ENCODE data around the gene TENT4A. TPM values are rescaled to one million over a fixed set of nuclear protein-coding genes. Genes with fewer than 3 reads are reported as not detected.

Gene TENT4A
- total and polyA plus RNA-seq, 11 donors: 4.3 to 20.3 (median 11.2) TPM

- peak in 1 of 5 donors; percentile 17 for DNase-seq
- H3K9me3 ChIP-seq: no peaks in the 10 kb centered on the region
- no peaks in the 10 kb centered on the region for H3K27me3 ChIP-seq
- TF ChIP-seq CTCF (IDR thresholded peaks at IDR 0.05) (no peak), POLR2A (IDR thresholded peaks at IDR 0.05) (no peak)
- no peak for ATAC-seq
- intact Hi-C loops (cut with DNase I): loop anchor here in 2 of 10 donors (10.0 kb wide), 2 partner anchors 377 to 1257 kb away; partner anchors contain the start of gene MED10 (in 1 of the 2)
- no peak overlapping the region for H3K4me3 ChIP-seq
- H3K36me3 ChIP-seq: peaks cover 0 to 100% (median 92%) of the 10 kb centered on the region in 9 donors
- peaks cover 0 to 8% (median 0%) of the 10 kb centered on the region in 12 donors for H3K4me1 ChIP-seq
- WGBS, 4 donors: 95 to 96% (median 96%) methylated on average over 12 of the region's 12 CpGs
- H3K27ac ChIP-seq: no peak overlapping the region
These were observed 39.0 kb downstream of the TENT4A start for GRCh38 chr5:6752236-6752635.

GRCh38 chr5:6752782-6753181, 39.5 kb downstream of the TENT4A start:
- H3K27me3 ChIP-seq: no peaks in the 10 kb centered on the region
- TF ChIP-seq CTCF (IDR thresholded peaks at IDR 0.05): no peak
- TF ChIP-seq POLR2A (IDR thresholded peaks at IDR 0.05): no peak
- no peaks in the 10 kb centered on the region for H3K9me3 ChIP-seq
- ATAC-seq (no peak), DNase-seq (no peak)
- H3K4me3 ChIP-seq: no peak overlapping the region
- 93 to 97% (median 95%) methylated on average over 11 of the region's 11 CpGs for WGBS, 4 donors
- peaks cover 0 to 8% (median 0%) of the 10 kb centered on the region in 12 donors for H3K4me1 ChIP-seq
- H3K27ac ChIP-seq: no peak overlapping the region
- peaks cover 0 to 100% (median 92%) of the 10 kb centered on the region in 9 donors for H3K36me3 ChIP-seq
- intact Hi-C loops (cut with DNase I): loop anchor here in 2 of 10 donors (10.0 kb wide), 2 partner anchors 378 to 1258 kb away; partner anchors contain the start of gene MED10 (in 1 of the 2)

DNA sequence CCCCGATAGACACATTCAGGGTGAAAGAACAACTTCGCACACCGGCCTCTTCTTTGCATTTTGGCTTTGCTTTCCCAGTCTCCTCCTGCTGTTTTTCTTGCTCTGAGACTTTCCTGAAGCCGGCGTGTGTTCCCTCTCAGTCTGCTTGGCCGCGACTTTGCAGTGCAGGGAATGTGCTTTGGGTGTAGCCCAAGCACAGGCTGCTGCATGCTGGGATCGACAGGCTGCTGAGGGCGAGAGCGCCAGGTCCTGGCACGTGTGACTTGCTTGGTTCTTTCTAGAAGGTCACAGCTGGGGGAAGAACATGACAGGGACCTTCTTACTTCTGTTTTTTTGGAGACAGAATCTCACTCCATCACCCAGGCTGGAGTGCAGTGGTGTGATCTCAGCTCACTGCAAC, 40.6 kb downstream of the TENT4A start:
- H3K27me3 ChIP-seq: no peaks in the 10 kb centered on the region
- TF ChIP-seq CTCF (IDR thresholded peaks at IDR 0.05) (no peak), POLR2A (IDR thresholded peaks at IDR 0.05) (no peak)
- H3K4me1 ChIP-seq: peaks cover 0 to 8% (median 0%) of the 10 kb centered on the region in 12 donors
- H3K9me3 ChIP-seq: no peaks in the 10 kb centered on the region
- H3K27ac ChIP-seq: no peak overlapping the region
- DNase-seq (peak in 1 of 5 donors; percentile 17), ATAC-seq (peak in 1 of 4 donors; percentile 47)
- intact Hi-C loops (cut with DNase I): loop anchor here in 2 of 10 donors (10.0 kb wide), 2 partner anchors 379 to 1259 kb away; partner anchors contain the start of gene MED10 (in 1 of the 2)
- 77 to 87% (median 83%) methylated on average over 11 of the region's 11 CpGs for WGBS, 4 donors
- no peak overlapping the region for H3K4me3 ChIP-seq
- H3K36me3 ChIP-seq: peaks cover 0 to 99% (median 89%) of the 10 kb centered on the region in 9 donors

GRCh38 chr5:6754766-6755165, 41.5 kb downstream of the TENT4A start:
- Histone ChIP-seq H3K9me3 (no peaks in the 10 kb centered on the region), H3K27me3 (no peaks in the 10 kb centered on the region), H3K27ac (no peak overlapping the region), H3K4me1 (peaks cover 0 to 8% (median 0%) of the 10 kb centered on the region in 12 donors), H3K36me3 (peaks cover 0 to 91% (median 82%) of the 10 kb centered on the region in 9 donors), H3K4me3 (no peak overlapping the region)
- intact Hi-C loops (cut with DNase I): loop anchor here in 2 of 10 donors (10.0 kb wide), 2 partner anchors 380 to 1260 kb away; partner anchors contain the start of gene MED10 (in 1 of the 2)
- 94 to 96% (median 96%) methylated on average over 23 to 29 of the region's 29 CpGs for WGBS, 4 donors
- ATAC-seq: no peak
- DNase-seq: peak in 1 of 5 donors; percentile 21
- TF ChIP-seq CTCF (IDR thresholded peaks at IDR 0.05) (no peak), POLR2A (IDR thresholded peaks at IDR 0.05) (no peak)
